ENCODE results near the gene MEGF11.
A peak's percentile ranks its signal among the peaks of the same experiment; 100 is the strongest.

MEGF11 gene

GRCh38 chr15:66172324-66172980, 81.1 kb downstream of the MEGF11 start:
- DNase-seq (ENCODE audit: low spot score): no peak
- FAIRE-seq: no peak

GRCh38 chr15:66171841-66172240, 81.7 kb downstream of the MEGF11 start:
- peak; percentile 87 for FAIRE-seq
- no peak for DNase-seq (ENCODE audit: low spot score)

GRCh38 chr15:66170716-66171115, 82.8 kb downstream of the MEGF11 start:
- no peak for DNase-seq (ENCODE audit: low spot score)
- FAIRE-seq: peak; percentile 30

GRCh38 chr15:66170042-66170441, 83.5 kb downstream of the MEGF11 start:
- FAIRE-seq (peak; percentile 52), DNase-seq (ENCODE audit: low spot score) (no peak)

GRCh38 chr15:66169625-66170024, 83.9 kb downstream of the MEGF11 start:
- FAIRE-seq: no peak
- DNase-seq (ENCODE audit: low spot score): no peak

- DNase-seq (ENCODE audit: low spot score): no peak
- FAIRE-seq: no peak
Observed at GRCh38 chr15:66169023-66169422, 84.5 kb downstream of the MEGF11 start.

GRCh38 chr15:66167854-66168253, 85.7 kb downstream of the MEGF11 start:
- peak; percentile 59 for FAIRE-seq
- DNase-seq (ENCODE audit: low spot score): no peak

- no peak for FAIRE-seq
Observed at GRCh38 chr15:66165856-66166255, 87.7 kb downstream of the MEGF11 start.

GRCh38 chr15:66164788-66165187, 88.8 kb downstream of the MEGF11 start:
- FAIRE-seq (no peak), DNase-seq (ENCODE audit: low spot score) (no peak)

More at GRCh38 chr15:66165856-66166255, 87.7 kb downstream of the MEGF11 start:
- no peak for DNase-seq (ENCODE audit: low spot score)

- no peak for DNase-seq (ENCODE audit: low spot score)
Observed at GRCh38 chr15:66163553-66163952, 90.0 kb downstream of the MEGF11 start.

GRCh38 chr15:66162286-66162685, 91.3 kb downstream of the MEGF11 start:
- no peak for DNase-seq (ENCODE audit: low spot score)
- no peak for FAIRE-seq

More at GRCh38 chr15:66163553-66163952, 90.0 kb downstream of the MEGF11 start:
- FAIRE-seq: no peak

GRCh38 chr15:66161575-66162118, 91.9 kb downstream of the MEGF11 start:
- FAIRE-seq: no peak
- DNase-seq (ENCODE audit: low spot score): no peak

- DNase-seq (ENCODE audit: low spot score) (no peak), FAIRE-seq (no peak)
Observed at GRCh38 chr15:66161108-66161507, 92.4 kb downstream of the MEGF11 start.

- DNase-seq (ENCODE audit: low spot score) (no peak), FAIRE-seq (no peak)
Observed at GRCh38 chr15:66157507-66157906, 96.0 kb downstream of the MEGF11 start.

GRCh38 chr15:66156310-66156975, 97.1 kb downstream of the MEGF11 start:
- DNase-seq (ENCODE audit: low spot score) (no peak), FAIRE-seq (peak; percentile 74)

- FAIRE-seq: no peak
- no peak for DNase-seq (ENCODE audit: low spot score)
Observed at GRCh38 chr15:66155065-66155464, 98.5 kb downstream of the MEGF11 start.

- FAIRE-seq: no peak
- no peak for DNase-seq (ENCODE audit: low spot score)
Observed at GRCh38 chr15:66154581-66154980, 99.0 kb downstream of the MEGF11 start.

- FAIRE-seq (no peak), DNase-seq (ENCODE audit: low spot score) (no peak)
Observed at GRCh38 chr15:66153549-66154415, 99.8 kb downstream of the MEGF11 start.

GRCh38 chr15:66152650-66153049, 100.9 kb downstream of the MEGF11 start:
- FAIRE-seq: no peak

GRCh38 chr15:66151809-66152208, 101.7 kb downstream of the MEGF11 start:
- DNase-seq (ENCODE audit: low spot score): no peak
- no peak for FAIRE-seq

More at GRCh38 chr15:66152650-66153049, 100.9 kb downstream of the MEGF11 start:
- DNase-seq (ENCODE audit: low spot score): no peak

GRCh38 chr15:66149871-66150270, 103.7 kb downstream of the MEGF11 start:
- DNase-seq (ENCODE audit: low spot score) (no peak), FAIRE-seq (no peak)

GRCh38 chr15:66148187-66148586, 105.4 kb downstream of the MEGF11 start:
- DNase-seq (ENCODE audit: low spot score): no peak
- FAIRE-seq: no peak

Measured in urothelium cell line (cell line).